Thymus (tissue), 11 donors: ENCODE data around the gene NCDN. TPM values are rescaled to one million over a fixed set of nuclear protein-coding genes. Genes with fewer than 3 reads are reported as not detected.

ENCODE experiments used
- DNase-seq, 9 donors: peaks; one replicate each; pipeline ENCODE4 v3.0.0-alpha.2; 2013; ENCODE audit warnings: low spot score in 9 of 9, low read depth in 6 of 9, missing footprints in 1 of 9
- H3K27ac ChIP-seq, 2 donors: one replicate each; pipeline ENCODE4 v1.5.1; 2013; ENCODE audit warnings: control low read depth in 1 of 2, low read depth in 1 of 2, low read length in 1 of 2, mild to moderate bottlenecking in 1 of 2, moderate library complexity in 1 of 2
- H3K27me3 ChIP-seq, 2 donors: one replicate each; pipeline ENCODE4 v1.5.1; 2013; ENCODE audit warnings: low read length in 1 of 2; ENCODE audit not compliant: control insufficient read depth in 2 of 2, insufficient read depth in 1 of 2
- H3K36me3 ChIP-seq, 2 donors: one replicate each; pipeline ENCODE4 v1.5.1; 2013; ENCODE audit warnings: low read length in 1 of 2, mild to moderate bottlenecking in 1 of 2, moderate library complexity in 1 of 2; ENCODE audit not compliant: control insufficient read depth in 2 of 2, insufficient read depth in 2 of 2
- H3K4me1 ChIP-seq, 2 donors: one replicate each; pipeline ENCODE4 v1.5.1; 2013; ENCODE audit warnings: low read length in 2 of 2; ENCODE audit not compliant: control insufficient read depth in 2 of 2, insufficient read depth in 2 of 2
- H3K4me3 ChIP-seq, 2 donors: one replicate each; pipeline ENCODE4 v1.5.1; 2013; ENCODE audit warnings: low read length in 2 of 2, control low read depth in 1 of 2, mild to moderate bottlenecking in 1 of 2
- H3K9me3 ChIP-seq, 2 donors: one replicate each; pipeline ENCODE4 v1.5.1; 2013; ENCODE audit warnings: low read length in 1 of 2, mild to moderate bottlenecking in 1 of 2; ENCODE audit not compliant: control insufficient read depth in 2 of 2, insufficient read depth in 1 of 2
- WGBS: extraction: QIAGEN DNeasy Blood & Tissue Kit; methylation state at CpG from one replicate; pipeline ENCODE4 v1.1.7; 2013; 5-methylcytosine and 5-hydroxymethylcytosine counted together
- polyA plus RNA-seq: library from polyadenylated mRNA; stranded (reverse); fragments of 200-250 nt; gene quantifications from one replicate; pipeline ENCODE4 v1.2.3, GENCODE V29; 2013
- total RNA-seq: library from RNA; stranded (reverse); fragments of 120-200 nt; gene quantifications from one replicate; pipeline ENCODE4 v1.2.4, GENCODE V29; 2013
- donor health status: healthy.

The NCDN gene
- total and polyA plus RNA-seq, 2 donors, result 4.4 to 8.3 TPM

DNA sequence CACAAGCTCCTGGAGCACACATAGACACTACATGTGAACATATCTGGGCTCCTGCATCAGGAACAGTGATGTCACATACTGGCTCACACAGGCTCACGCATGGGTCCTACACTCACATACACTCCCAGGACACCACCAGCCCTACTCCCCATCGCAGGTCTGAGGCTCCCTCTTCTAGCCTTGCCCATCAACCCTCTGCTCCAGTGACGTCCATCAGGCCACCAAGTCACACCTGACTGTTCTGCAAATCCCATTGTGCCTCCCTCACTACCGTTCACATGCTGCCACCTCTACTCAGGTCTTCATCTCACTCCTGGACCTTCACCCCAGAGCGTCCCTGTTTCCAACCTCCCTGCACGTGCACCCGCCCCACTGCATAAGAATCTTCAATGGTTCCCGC lies 33.6 kb downstream of the NCDN start:
- H3K9me3 ChIP-seq, result no peaks in the 10 kb centered on the region
- no peak overlapping the region for H3K27ac ChIP-seq
- peaks cover 2 to 12% of the 10 kb centered on the region in 2 donors for H3K36me3 ChIP-seq
- 97% methylated on average over 8 of the region's 8 CpGs for WGBS
- no peaks in the 10 kb centered on the region for H3K27me3 ChIP-seq
- no peak overlapping the region for H3K4me3 ChIP-seq
- DNase-seq, result no peak
- H3K4me1 ChIP-seq, result peaks cover 0 to 11% of the 10 kb centered on the region in 2 donors

DNA sequence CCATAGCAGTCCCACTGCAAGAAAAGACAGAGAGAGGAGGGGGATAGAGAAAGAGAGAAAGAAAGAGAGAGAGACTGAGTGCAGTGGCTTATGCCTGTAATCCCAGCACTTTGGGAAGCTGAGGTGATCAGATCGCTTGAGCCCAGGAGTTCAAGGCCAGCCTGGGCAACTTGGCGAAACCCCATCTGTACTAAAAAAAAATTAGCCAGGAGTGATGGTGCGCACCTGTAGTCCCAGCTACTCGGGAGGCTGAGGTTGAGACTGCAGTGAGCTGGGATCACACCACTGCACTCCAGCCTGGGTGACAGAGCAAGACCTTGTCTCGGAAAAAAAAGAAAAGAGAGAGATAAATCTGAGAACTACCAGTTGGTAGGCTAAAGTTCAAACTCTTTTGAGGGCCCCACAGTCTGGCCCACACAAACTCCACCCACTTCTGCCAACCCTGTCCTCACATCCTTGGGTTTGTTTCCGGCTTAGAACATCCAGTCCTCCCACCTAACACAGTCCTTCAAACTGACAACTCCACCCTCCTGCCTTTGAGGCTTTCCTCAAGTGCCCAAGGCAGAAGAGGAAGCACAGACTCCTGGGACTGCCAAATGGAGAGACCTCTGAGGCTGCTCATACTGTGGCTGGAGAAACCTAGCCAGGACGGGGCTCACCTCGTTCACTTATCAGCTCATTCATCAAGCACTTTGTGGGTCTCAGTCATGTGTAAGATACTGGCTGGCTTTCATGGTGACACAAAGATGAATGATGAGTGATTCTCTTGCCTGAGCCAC lies 35.6 kb downstream of the NCDN start:
- WGBS, result 80% methylated on average over 8 of the region's 8 CpGs
- no peak overlapping the region for H3K27ac ChIP-seq
- peaks cover 6 to 12% of the 10 kb centered on the region in 2 donors for H3K36me3 ChIP-seq

DNA sequence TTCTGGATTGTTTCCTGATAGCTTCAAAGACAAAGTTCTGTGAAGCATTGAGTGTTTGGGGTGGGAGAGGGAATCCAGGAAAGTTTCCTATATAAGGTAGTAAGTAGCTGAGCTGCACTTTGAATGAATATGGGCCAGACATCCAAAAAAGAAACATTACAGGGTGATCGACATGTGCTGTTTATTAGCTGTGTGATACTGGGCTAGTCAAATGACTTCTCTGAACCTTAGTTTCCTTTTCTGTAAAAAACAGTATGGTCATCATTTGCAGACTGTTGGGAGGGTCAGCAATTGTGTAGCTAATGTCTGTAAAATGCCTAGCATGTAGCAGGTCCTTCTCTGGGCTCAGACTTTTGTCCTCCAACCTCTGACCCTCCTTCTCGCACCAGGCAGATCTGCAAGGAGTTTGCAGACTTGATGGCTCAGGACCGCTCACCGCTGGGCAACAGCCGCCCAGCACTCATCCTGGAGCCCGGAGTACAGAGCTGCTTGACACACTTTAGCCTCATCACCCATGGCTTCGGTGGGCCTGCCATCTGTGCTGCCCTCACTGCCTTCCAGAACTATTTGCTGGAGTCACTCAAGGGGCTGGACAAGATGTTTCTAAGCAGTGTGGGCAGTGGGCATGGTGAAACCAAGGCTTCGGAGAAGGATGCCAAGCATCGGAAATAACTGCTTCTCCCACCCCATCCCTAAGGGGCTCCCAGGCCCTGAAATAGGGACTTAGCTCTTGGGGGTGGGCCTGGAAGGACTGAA lies 36.6 kb downstream of the NCDN start:
- Histone ChIP-seq H3K27ac (no peak overlapping the region), H3K36me3 (peaks cover 10 to 12% of the 10 kb centered on the region in 2 donors), H3K27me3 (no peaks in the 10 kb centered on the region), H3K4me3 (no peak overlapping the region), H3K4me1 (peaks cover 0 to 11% of the 10 kb centered on the region in 2 donors), H3K9me3 (no peaks in the 10 kb centered on the region)
- DNase-seq, result no peak
- WGBS, result 98% methylated on average over 9 of the region's 9 CpGs

More for the DNA sequence above, 35.6 kb downstream of the NCDN start:
- DNase-seq, result peak in 1 of 9 donors; percentile 34
- no peaks in the 10 kb centered on the region for H3K27me3 ChIP-seq
- H3K4me3 ChIP-seq, result no peak overlapping the region
- peaks cover 0 to 11% of the 10 kb centered on the region in 2 donors for H3K4me1 ChIP-seq
- H3K9me3 ChIP-seq, result no peaks in the 10 kb centered on the region

DNA sequence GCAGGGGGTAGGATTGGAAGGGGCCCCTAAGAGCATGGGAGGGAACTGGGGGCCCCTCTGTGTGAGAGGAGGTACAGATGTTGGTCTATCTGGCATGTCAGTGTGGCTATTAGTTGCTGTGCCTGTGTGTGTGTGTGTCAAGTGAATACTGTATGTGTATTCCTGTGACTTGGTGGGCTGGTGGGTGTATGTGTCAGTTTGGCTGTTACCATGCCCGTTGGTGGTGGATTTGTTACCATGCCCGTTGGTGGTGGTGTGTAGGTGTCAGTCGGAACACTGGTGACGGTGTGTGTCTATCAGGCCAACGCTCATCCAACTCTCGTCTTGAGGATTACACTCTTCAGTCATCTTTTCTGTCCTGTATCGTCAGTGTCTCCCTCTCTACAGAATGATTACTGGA lies 38.1 kb downstream of the NCDN start:
- Histone ChIP-seq H3K27ac (no peak overlapping the region), H3K27me3 (no peaks in the 10 kb centered on the region), H3K4me1 (peaks cover 0 to 11% of the 10 kb centered on the region in 2 donors), H3K9me3 (no peaks in the 10 kb centered on the region), H3K36me3 (peaks cover 13 to 14% of the 10 kb centered on the region in 2 donors), H3K4me3 (no peak overlapping the region)
- 97% methylated on average over 7 of the region's 7 CpGs for WGBS
- DNase-seq, result no peak

DNA sequence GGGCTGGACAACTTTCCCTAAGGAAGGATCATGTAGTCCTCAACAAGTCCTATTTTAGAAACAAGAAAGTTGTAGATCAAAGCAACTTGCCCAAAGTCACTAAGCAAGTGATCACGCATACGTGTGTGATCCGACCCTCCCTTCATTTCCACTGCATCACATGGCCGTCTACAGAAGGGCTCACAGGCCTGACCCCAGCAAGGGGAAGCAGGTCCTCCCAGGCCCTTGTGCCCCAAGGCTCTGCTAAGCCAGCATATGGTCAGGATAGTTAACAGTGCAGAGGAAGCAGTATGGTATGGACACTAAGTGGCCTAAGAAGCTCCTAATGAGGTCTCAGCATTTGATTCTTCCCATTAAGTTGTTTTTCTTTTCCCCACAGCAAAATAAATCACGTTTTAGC lies 40.3 kb downstream of the NCDN start:
- Histone ChIP-seq H3K4me1 (peaks cover 0 to 7% of the 10 kb centered on the region in 2 donors), H3K4me3 (no peak overlapping the region), H3K27ac (no peak overlapping the region), H3K27me3 (no peaks in the 10 kb centered on the region), H3K36me3 (peaks cover 13 to 30% of the 10 kb centered on the region in 2 donors), H3K9me3 (no peaks in the 10 kb centered on the region)
- 98% methylated on average over 5 of the region's 5 CpGs for WGBS
- DNase-seq, result no peak

DNA sequence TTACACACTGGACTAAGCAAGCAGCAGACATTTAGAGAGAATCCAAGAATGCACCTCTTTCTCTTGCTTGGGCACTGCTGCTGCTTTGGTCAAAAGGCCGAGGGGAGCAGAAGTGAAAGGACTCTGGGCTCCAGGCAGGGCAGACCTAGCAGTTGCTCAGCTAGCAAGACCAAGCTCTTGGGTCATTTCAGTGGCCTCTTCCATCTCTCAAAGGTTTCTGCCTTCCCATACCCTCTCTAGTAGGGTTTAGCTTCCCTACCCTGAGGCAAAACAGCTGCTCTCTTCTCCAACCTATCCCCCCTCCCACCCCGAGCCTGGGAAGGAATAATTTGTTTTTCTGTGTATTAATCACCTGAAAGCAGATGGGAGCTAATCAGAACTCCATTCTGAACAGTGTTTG lies 41.3 kb downstream of the NCDN start:
- WGBS, result 95% methylated on average over 2 of the region's 2 CpGs
- peaks cover 23 to 40% of the 10 kb centered on the region in 2 donors for H3K36me3 ChIP-seq

DNA sequence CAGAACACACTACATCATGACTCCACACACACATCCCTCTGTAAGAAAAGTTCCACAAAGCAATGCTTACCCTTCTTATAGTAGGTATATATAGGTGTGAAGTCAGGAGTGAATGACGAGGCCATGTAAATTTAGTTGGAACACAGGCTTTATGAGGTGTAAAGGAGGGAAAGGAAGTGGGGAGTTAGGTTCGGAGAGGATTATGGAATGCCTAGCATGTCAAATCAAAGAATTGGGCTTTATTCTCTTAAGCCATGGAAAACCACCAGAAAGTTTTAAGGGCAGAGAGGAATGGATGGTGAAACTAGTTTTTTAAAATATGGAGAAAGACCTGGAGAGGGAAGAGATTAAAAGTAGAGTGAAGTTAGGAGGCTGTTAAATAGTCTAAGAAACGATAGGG lies 41.8 kb downstream of the NCDN start:
- peaks cover 28 to 44% of the 10 kb centered on the region in 2 donors for H3K36me3 ChIP-seq
- H3K9me3 ChIP-seq, result no peaks in the 10 kb centered on the region
- no peak overlapping the region for H3K27ac ChIP-seq
- H3K4me1 ChIP-seq, result no peaks in the 10 kb centered on the region
- H3K27me3 ChIP-seq, result no peaks in the 10 kb centered on the region
- DNase-seq, result no peak
- WGBS, result over 99% methylated on average over 3 of the region's 3 CpGs
- no peak overlapping the region for H3K4me3 ChIP-seq

More for the DNA sequence above, 41.3 kb downstream of the NCDN start:
- Histone ChIP-seq H3K4me1 (no peaks in the 10 kb centered on the region), H3K27me3 (no peaks in the 10 kb centered on the region), H3K9me3 (no peaks in the 10 kb centered on the region), H3K4me3 (no peak overlapping the region), H3K27ac (no peak overlapping the region)
- DNase-seq, result no peak

DNA sequence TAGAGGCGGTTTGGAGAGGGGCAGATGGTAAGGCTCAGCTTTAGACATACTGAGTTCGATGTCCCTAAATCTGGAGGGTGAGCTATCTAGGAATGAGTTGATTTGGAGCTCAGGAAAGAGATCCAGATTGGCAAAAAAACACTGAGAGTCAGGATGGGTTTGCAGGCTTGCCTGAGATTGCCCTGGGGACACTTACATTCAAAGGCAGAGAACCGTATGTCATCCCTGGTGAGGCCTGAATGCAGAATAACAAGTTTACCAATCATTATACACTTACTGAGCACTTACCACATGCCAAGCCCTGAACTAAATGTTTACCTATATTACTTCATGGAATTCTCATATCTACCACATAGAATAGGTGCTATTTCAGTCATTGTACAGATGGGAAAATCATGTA lies 43.0 kb downstream of the NCDN start:
- Histone ChIP-seq H3K4me3 (no peak overlapping the region), H3K36me3 (peaks cover 38 to 55% of the 10 kb centered on the region in 2 donors), H3K9me3 (no peaks in the 10 kb centered on the region), H3K4me1 (no peaks in the 10 kb centered on the region), H3K27ac (no peak overlapping the region), H3K27me3 (no peaks in the 10 kb centered on the region)
- WGBS, result 97% methylated on average over 3 of the region's 3 CpGs
- no peak for DNase-seq

DNA sequence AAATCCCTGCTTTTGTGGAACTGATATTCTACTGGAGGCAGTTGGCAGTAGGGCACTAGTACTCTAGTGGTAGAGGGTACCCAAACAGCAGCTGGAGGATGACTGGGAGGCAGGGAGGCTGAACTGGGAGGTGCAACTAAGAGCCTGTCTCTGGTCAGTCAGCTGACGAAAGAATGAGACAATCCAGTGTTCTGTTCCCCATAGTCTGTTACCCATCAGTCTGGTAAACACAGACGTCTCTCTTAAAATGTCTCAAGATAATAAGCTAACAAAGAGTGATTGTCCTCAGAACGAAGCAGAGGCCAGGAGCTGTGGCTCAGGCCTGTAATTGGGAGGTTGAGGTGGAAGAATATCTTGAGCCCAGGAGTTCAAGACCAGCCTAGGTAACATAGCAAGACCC lies 45.9 kb downstream of the NCDN start:
- Histone ChIP-seq H3K9me3 (no peaks in the 10 kb centered on the region), H3K36me3 (peaks cover 39 to 62% of the 10 kb centered on the region in 2 donors)
- 98% methylated on average over 3 of the region's 3 CpGs for WGBS

More for the DNA sequence above, 45.9 kb downstream of the NCDN start:
- H3K27me3 ChIP-seq, result no peaks in the 10 kb centered on the region
- no peak overlapping the region for H3K27ac ChIP-seq
- no peak for DNase-seq
- no peak overlapping the region for H3K4me3 ChIP-seq
- no peaks in the 10 kb centered on the region for H3K4me1 ChIP-seq
